GM21786 (cell line): ENCODE data around the gene CCM2.
"Not testable (repeated sequence)": the region's sequence is repeated elsewhere in the genome, so short reads cannot be mapped to it uniquely, and the experiment has no call there.

Experiments used
- ATAC-seq: cut with Tn5 transposase; IDR thresholded peaks from one replicate; pipeline ENCODE4 v1.9.1; 2021; ENCODE audit not compliant: unreplicated experiment

The CCM2 gene

DNA sequence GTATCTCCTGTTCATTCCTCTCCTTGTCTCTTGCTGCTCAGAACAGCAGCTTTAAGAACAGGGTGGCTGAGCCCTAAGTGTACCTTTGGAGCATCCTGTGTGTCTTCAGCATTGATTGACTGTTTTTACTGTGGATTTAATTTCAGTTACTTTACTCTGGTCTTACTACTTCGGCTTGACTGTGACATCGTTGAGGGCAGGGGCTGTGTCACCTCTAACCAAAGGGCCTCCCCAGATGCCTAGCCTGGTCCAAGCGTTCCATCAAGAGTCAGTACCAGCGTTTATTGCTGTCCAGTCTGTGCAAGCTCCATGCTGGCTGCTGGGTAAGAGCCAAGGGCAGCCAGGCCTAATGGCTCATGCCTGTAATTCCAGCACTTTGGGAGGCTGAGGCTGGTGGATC is 32.4 kb downstream of the CCM2 start:
- no peak for ATAC-seq

DNA sequence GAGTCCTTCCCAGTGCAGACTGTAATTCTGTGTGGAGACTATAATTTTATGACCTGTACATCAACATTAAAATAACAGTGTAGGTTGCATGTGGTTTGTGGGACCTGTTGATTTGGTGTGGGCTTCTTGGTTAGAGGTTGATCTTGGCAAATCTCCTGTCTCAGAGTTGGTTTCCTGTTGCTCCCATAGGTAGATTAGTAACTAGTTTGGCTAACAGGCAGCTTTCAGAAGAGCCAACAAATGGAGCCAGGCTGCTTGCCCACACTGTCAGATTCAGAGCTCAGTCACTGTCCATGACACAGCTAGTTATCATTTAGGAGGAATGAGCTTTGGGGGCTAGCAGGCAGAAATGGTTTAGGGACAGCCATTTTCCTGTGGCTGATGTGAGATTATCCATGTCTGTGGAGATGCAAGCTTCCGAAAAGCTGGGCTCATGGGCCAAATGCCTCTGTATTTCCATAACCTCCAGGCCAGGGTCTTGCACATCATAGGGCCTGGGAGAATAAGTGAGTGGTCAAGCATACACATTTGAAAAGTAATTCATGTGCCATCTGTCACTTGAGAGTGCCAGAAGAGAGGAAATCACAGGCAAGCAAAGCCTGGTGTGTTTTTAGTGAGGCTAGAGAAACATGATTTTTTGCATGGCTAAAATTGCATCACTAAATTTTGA is 33.4 kb downstream of the CCM2 start:
- no peak for ATAC-seq

DNA sequence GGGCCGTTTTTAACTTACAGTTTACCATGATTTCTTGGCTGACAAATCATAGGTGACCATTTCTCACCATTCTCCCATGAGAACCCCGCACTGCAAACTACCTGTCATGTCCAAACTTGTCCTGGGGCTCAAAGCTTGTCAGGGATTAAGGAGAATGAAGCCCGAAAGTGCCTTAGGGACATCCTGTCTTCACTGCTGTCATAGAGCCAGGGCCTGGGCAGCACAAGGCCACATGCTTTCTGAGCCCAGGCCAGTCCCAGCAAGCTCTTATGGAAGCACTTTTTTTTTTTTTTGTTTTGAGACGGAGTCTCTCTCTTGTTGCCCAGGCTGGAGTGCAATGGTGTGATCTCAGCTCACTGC is 33.9 kb downstream of the CCM2 start:
- no peak for ATAC-seq

DNA sequence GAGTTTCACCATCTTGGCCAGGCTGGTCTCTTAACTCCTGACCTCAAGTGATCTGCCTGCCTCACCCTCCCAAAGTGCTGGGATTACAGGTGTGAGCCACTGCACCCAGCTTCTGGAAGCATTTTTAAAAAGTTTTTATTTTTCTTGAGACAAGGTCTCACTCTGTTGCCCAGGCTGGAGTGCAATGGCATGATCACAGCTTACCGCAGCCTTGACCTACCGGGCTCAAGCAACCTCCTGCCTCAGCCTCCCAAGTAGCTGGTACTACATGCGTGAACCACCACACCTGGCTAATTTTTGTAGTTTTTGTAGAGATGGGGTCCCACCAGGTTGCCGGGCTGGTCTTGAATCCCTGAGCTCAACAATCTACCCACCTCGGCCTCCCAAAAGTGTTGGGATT is 34.7 kb downstream of the CCM2 start:
- ATAC-seq: not testable (repeated sequence)

DNA sequence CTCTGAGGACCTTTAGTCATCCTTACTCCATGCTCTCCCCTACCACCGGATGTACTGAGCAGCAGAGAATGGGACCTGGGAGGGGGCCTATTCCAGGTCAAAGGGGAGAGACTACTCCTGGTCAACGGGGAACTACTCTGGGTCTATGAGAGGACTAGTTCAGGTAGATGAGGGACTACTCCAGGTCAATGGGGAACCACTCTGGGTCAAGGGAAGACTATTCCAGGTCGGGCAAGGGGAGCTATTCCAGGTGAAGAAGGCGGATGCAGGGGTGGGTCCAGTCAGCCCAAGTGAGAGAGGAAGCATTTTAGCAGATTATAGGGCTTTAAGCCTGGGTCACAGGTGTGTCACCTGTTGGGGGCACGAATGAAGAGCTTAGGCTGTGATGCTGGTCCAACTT is 35.4 kb downstream of the CCM2 start:
- no peak for ATAC-seq

DNA sequence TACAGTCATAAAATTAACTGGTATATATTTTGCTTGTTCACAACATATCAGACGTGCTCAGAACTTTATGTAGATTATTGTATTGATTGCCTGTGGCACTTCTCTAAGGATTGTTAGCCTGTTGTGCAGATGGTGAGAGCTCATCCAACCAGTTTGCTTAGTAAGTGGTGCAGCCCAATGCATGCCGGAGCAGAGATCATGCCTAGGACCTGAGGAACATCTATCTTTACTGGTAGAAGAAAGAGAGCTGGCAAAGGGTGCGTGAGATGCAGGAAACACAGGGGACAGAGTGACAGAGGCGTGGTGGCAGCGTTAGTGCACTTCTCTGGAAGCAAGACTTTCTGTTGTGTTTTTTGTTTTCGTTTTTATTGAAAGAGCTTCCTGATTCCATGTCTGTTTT is 35.9 kb downstream of the CCM2 start:
- no peak for ATAC-seq

DNA sequence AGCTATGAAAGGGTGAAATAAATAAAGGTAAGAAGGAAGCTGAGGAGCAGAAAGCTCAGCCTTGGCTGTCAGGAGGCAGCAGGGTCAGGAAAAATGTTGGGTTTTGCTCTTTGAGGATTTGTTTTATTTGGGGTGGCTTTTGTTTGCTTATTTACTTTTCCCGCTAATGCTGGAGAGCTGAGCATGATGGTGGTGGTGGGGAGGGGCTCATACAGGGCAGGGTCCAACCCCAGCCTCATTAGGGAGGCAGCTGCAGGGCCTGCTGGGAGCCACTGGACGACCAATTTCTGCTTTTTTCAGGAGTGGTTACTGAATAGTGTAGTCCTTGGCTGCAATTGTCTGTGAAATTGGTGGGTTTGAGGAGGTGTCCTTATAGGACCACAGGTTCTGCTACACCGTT is 36.3 kb downstream of the CCM2 start:
- ATAC-seq: no peak

DNA sequence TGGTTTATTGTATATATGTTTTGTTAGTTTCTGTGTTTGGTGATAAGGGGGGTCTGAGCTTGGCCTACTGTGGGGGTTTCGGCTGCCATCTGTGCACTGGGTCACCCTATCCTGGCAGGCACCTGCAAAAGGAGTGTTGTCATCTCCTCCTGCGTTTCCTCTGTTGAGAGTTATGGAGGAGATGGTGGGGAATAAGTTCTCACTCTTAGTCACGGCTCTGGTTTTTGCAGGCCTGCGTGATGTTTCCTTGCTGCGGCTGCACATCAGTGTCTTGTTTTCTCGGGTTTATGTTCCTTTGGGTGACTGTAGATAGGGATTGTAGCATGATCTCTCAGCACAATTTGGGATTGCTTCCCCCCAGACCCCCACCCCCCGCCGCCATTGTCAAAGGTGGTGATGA is 36.8 kb downstream of the CCM2 start:
- no peak for ATAC-seq

GRCh38 chr7:45037876-45038275 is 37.9 kb downstream of the CCM2 start:
- no peak for ATAC-seq

GRCh38 chr7:45039106-45039505 is 39.1 kb downstream of the CCM2 start:
- ATAC-seq: no peak

- ATAC-seq: no peak
Observed at GRCh38 chr7:45044338-45044737, 44.3 kb downstream of the CCM2 start.

- ATAC-seq: no peak
Observed at GRCh38 chr7:45048748-45049147, 48.7 kb downstream of the CCM2 start.

DNA sequence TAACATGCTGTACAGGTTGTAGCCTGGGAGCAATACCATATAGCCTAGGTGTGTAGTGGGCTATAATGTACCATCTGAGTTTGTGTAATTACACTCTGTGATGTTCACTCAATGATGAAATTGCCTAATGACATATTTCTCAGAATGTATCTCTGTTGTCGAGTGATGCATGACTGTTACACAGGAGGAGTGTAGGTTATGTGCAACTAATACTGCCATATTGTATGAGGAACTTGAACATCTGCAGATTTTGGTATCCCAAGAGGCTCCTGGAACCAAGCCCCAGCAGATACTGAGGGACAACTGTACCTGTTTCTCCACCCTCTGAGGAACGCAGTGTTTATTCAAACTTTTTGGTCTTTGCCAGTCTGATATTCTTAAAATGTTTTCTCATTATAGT is 50.2 kb downstream of the CCM2 start:
- no peak for ATAC-seq

- ATAC-seq: no peak
Observed at GRCh38 chr7:45052011-45052410, 52.0 kb downstream of the CCM2 start.

- ATAC-seq: no peak
Observed at GRCh38 chr7:45053401-45053800, 53.4 kb downstream of the CCM2 start.

DNA sequence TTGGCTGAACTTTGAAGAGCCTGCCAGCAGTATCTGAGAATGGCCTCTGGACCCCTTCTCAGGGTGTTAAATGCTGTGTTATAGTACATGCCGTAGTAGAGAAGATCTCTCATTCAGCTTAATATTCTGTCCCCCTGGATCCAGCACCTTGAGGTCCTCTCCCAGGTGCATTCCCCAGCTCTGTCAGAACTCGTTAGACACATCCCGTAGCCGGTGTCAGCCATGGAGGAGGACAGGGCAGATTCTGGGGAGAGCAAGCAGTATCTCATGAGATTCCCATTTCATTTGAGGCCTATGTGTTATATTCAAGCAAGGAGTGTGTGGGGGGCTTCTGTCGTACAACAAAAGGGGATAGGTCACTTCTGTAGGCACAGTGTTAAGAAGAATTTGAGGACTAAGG is 53.9 kb downstream of the CCM2 start:
- ATAC-seq: no peak

DNA sequence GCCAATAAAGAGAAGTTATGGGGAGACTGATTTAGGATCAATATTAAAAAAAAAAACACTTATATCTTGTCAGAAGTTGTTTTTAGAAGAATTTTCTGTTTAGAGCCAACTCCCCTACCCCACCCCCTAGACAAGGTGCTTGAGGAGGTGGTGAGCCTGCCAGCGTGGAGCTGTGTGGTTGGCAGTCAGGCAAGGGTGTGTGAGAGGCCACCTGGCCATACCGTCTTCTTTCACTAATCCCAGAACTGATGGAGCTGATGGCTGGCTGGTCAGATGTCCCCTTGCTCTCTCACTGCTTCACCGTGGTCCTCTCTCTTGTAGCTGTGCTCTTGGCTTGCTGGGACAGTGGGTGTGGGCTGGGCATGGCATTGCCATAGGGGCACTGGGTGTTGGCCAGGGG is 54.4 kb downstream of the CCM2 start:
- ATAC-seq: no peak

GRCh38 chr7:45055016-45055415 is 55.0 kb downstream of the CCM2 start:
- ATAC-seq: no peak

GRCh38 chr7:45055594-45056219 is 55.7 kb downstream of the CCM2 start:
- no peak for ATAC-seq

- no peak for ATAC-seq
Observed at GRCh38 chr7:45057878-45058277, 57.9 kb downstream of the CCM2 start.

DNA sequence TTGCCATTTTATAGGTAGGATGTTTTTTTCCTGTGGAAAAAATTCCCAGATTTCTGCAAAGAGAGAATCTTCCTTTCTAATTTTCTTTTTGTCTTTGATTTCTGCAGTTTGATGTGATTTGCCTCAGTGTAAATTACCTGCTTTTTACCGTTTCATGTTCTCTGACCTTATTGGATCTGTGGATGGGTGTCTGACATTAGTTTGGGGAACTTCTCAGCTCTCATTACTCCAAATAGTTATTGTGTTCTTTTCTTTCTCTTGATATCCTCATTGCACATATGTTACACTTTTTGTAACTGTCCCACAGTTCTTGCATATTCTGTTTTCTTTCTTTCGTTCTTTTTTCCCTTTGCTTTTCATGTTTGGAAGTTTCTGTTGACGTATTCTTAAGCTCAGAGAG is 60.3 kb downstream of the CCM2 start:
- no peak for ATAC-seq

DNA sequence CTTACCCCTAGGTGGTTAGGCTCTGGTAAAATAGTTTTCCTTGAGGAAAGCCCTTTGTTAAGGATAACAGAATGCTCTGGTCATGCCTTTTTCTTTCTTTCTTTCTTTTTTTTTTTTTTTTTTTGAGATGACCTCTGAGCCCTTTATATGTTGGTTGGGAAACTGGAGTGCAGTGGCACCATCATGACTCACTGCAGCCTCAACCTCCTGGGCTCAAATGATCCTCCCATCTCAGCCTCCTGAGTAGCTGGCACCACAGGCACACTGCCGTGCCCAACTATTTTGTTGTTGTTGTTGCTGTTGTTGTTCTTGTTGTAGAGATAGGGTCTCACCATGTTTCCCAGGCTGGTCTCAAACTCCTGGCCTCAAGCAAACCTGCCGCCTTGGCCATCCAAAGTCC is 61.4 kb downstream of the CCM2 start:
- no peak for ATAC-seq

GRCh38 chr7:45061806-45062425 is 61.9 kb downstream of the CCM2 start:
- ATAC-seq: no peak
